BLaER1 treated with 17β-estradiol and CSF1 and Interleukin-3, amounts not matched to agents 10 nM and 100 nM (cell line): ENCODE data around the gene EIF4G3.

Experiments used
- H3K27ac ChIP-seq, 11 experiments: shearing (Covaris generic); formaldehyde crosslinking; 2 replicates each; pipeline ENCODE4 v1.8.1; 2022
- H3K27me3 ChIP-seq, 11 experiments: shearing (Covaris generic); formaldehyde crosslinking; 2 replicates each; pipeline ENCODE4 v1.8.1; 2022
- H3K36me3 ChIP-seq, 11 experiments: shearing (Covaris generic); formaldehyde crosslinking; 2 replicates each; pipeline ENCODE4 v1.8.1; 2022
- H3K4me1 ChIP-seq, 10 experiments: shearing (Covaris generic); formaldehyde crosslinking; 2 replicates each; pipeline ENCODE4 v1.8.1; 2022
- H3K4me2 ChIP-seq, 11 experiments: shearing (Covaris generic); formaldehyde crosslinking; 2 replicates each; pipeline ENCODE4 v1.8.1; 2022
- H3K4me3 ChIP-seq, 10 experiments: shearing (Covaris generic); formaldehyde crosslinking; 2 replicates each; pipeline ENCODE4 v1.8.1; 2022
- H3K9ac ChIP-seq, 11 experiments: shearing (Covaris generic); formaldehyde crosslinking; 2 replicates each; pipeline ENCODE4 v1.8.1; 2022
- H3K9me3 ChIP-seq, 11 experiments: shearing (Covaris generic); formaldehyde crosslinking; replicated peaks in 1 of 11; 2 replicates each; pipeline ENCODE4 v1.8.1; 2022
- H4K20me1 ChIP-seq, 11 experiments: shearing (Covaris generic); formaldehyde crosslinking; 2 replicates each; pipeline ENCODE4 v1.8.1; 2022
- Cebpa-rat ChIP-seq, 11 experiments: shearing (Covaris generic); IDR thresholded peaks; 2 replicates each; pipeline ENCODE4 v1.8.1; 2022

Gene EIF4G3

DNA sequence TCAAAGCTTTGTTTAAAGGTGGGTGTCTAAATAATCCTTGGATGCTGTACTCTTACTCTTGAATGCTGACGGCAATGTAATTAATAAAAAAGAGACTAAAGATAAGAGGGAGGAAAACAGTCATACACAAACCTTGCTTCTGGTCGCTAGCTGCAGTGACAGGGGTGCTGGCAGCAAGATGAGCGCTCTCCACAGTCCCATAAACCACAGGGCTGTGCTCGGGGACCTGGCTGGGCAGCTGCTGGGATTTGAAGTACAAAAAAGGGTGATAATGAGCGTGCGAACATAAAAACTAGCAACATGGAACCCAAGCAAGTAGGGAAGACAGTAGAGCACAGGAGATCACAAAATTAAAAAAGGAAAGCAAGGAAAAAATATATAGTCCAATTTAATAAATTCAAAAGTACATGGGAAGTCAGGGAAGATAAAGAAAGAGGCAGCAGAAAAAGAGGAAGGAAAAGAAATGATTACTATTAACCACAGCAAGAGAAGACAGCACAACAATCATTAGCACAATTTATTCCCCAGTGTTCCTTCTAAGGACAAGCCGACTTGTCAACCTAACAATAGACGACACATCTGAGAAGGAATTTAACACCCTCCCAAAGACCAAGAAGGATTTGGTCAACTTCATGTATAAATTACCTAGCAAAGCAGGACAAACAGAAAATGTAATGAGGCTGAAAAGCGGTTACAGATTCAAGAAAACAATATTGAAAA is 226.7 kb downstream of the EIF4G3 start:
- Histone ChIP-seq H3K4me3 (peak overlapping the region in 1 of 10 experiments; percentile 26; a peak in 1 of 20 replicates), H3K27ac (peak overlapping the region in 7 of 11 experiments; percentile 0 to 31 (median 25); a peak in 5 of 22 replicates), H3K9ac (peak overlapping the region in 3 of 11 experiments; percentile 0 to 43 (median 4); a peak in 1 of 22 replicates), H3K36me3 (peaks cover 23 to 67% (median 45%) of the 10 kb centered on the region in 11 experiments), H3K27me3 (no peaks in the 10 kb centered on the region), H4K20me1 (peaks cover 0 to 14% (median 5%) of the 10 kb centered on the region in 11 experiments; a peak in 5 of 22 replicates), H3K4me1 (peaks cover 16 to 29% (median 20%) of the 10 kb centered on the region in 10 experiments), H3K4me2 (peak overlapping the region; percentile 42 to 79 (median 62)), H3K9me3 (no peaks in the 10 kb centered on the region)
- TF ChIP-seq Cebpa-rat (IDR thresholded peaks at IDR 0.05) = no peak

DNA sequence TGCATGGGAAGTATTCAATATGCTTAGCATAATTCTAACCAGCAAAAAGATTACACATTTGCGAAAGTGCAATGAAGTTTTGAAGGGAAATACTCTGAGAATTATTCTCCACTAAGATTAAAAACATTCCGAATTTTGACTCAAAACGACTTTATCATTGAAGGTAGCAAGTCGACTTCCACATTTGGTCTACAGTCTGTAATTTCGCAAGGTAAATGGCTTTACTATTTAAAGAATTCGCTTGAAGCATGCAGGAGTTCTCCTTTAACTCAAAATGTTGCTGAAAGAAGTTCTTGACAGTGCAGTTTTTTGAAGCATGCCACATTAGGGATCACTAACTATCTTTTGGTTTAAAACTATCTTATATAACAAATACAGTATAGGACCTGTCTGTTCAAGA is 228.6 kb downstream of the EIF4G3 start:
- H3K9me3 ChIP-seq = no peaks in the 10 kb centered on the region
- H3K36me3 ChIP-seq = peaks cover 24 to 65% (median 49%) of the 10 kb centered on the region in 11 experiments
- H3K27me3 ChIP-seq = no peaks in the 10 kb centered on the region
- H3K4me1 ChIP-seq = peaks cover 16 to 29% (median 20%) of the 10 kb centered on the region in 10 experiments
- no peak for TF ChIP-seq Cebpa-rat (IDR thresholded peaks at IDR 0.05)
- H3K4me2 ChIP-seq = no peak overlapping the region
- H4K20me1 ChIP-seq = peaks cover 0 to 14% (median 5%) of the 10 kb centered on the region in 11 experiments; a peak in 5 of 22 replicates
- H3K9ac ChIP-seq = no peak overlapping the region
- no peak overlapping the region for H3K4me3 ChIP-seq
- H3K27ac ChIP-seq = no peak overlapping the region

DNA sequence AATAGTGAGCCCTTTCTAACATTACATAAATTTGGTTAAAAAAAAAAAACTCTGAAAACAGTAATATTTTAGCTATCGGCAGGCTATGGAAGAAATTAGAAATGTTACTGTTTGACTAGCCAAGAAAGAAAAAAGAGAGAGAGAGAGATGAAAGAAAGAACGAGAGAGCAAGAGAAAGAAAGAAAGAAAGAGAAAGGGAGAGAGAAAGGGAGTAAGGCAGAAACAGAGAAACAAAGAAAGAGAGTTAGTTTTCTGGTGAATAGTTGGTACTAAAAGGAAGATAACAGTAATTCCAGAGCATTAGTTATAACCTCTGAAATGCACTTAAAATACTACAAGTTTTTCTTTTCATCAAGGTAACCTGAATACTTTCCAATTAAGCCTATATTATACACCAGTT is 229.3 kb downstream of the EIF4G3 start:
- no peak overlapping the region for H3K27ac ChIP-seq
- H3K27me3 ChIP-seq = no peaks in the 10 kb centered on the region
- no peak overlapping the region for H3K9ac ChIP-seq
- H3K4me1 ChIP-seq = peaks cover 16 to 29% (median 20%) of the 10 kb centered on the region in 10 experiments
- no peaks in the 10 kb centered on the region for H3K9me3 ChIP-seq
- no peak for TF ChIP-seq Cebpa-rat (IDR thresholded peaks at IDR 0.05)
- H3K36me3 ChIP-seq = peaks cover 24 to 65% (median 46%) of the 10 kb centered on the region in 11 experiments
- no peak overlapping the region for H3K4me3 ChIP-seq
- H4K20me1 ChIP-seq = peaks cover 0 to 14% (median 5%) of the 10 kb centered on the region in 11 experiments; a peak in 5 of 22 replicates
- no peak overlapping the region for H3K4me2 ChIP-seq

DNA sequence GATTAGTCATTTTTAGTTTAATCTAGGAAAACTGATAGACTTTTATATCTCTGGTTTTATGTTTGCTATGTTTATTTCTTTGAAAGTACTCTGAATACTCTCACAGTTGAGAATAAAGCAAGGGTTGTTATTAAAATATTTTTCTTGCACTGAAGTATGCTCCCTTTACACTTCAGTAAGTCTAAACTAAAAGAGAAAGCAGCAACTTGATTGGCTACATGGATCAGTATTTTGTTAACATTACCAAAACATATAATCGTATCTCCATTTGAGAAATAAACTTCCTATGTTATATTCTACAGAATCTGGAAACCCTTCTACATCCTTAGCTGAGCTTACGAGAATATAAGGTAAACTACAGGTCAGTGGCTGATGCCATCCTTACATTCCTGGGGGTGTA is 240.1 kb downstream of the EIF4G3 start:
- Histone ChIP-seq H3K4me1 (peaks cover 17 to 23% (median 21%) of the 10 kb centered on the region in 10 experiments), H3K4me3 (no peak overlapping the region), H3K36me3 (peaks cover 26 to 75% (median 39%) of the 10 kb centered on the region in 11 experiments), H3K27ac (no peak overlapping the region), H3K9me3 (no peaks in the 10 kb centered on the region), H3K9ac (no peak overlapping the region), H3K27me3 (no peaks in the 10 kb centered on the region), H3K4me2 (no peak overlapping the region), H4K20me1 (peaks cover 0 to 9% (median 0%) of the 10 kb centered on the region in 11 experiments; a peak in 3 of 22 replicates)
- TF ChIP-seq Cebpa-rat (IDR thresholded peaks at IDR 0.05) = no peak

- Histone ChIP-seq H3K36me3 (peaks cover 22 to 74% (median 36%) of the 10 kb centered on the region in 11 experiments), H3K4me2 (no peak overlapping the region), H3K27ac (no peak overlapping the region)
Observed at GRCh38 chr1:20936216-20936615, 240.5 kb downstream of the EIF4G3 start.

DNA sequence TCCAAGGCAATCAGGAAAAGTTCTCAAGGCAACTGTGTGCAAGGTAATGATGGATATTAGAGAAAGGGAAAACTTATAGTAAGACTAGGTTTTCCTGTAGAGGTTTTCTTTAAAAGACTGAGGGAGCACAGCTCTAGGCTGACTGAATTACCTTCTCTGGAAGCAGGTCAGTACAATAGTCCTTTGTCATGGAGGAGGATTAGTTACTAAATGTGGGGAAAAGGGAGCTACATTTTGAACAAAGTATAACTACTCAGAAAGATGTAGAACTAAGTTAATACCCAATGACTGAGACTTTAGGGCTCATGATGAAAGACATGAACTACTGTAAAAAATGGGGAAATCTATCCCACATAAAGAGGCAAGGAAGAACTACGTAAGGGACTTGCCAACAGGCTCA is 241.0 kb downstream of the EIF4G3 start:
- H3K36me3 ChIP-seq = peaks cover 18 to 74% (median 31%) of the 10 kb centered on the region in 11 experiments; a peak in 21 of 22 replicates
- TF ChIP-seq Cebpa-rat (IDR thresholded peaks at IDR 0.05) = no peak

More at GRCh38 chr1:20936216-20936615, 240.5 kb downstream of the EIF4G3 start:
- Histone ChIP-seq H3K9ac (no peak overlapping the region), H3K4me1 (peaks cover 17 to 25% (median 23%) of the 10 kb centered on the region in 10 experiments), H3K27me3 (no peaks in the 10 kb centered on the region), H3K9me3 (no peaks in the 10 kb centered on the region), H3K4me3 (no peak overlapping the region), H4K20me1 (peaks cover 0 to 9% (median 0%) of the 10 kb centered on the region in 11 experiments; a peak in 3 of 22 replicates)
- no peak for TF ChIP-seq Cebpa-rat (IDR thresholded peaks at IDR 0.05)

DNA sequence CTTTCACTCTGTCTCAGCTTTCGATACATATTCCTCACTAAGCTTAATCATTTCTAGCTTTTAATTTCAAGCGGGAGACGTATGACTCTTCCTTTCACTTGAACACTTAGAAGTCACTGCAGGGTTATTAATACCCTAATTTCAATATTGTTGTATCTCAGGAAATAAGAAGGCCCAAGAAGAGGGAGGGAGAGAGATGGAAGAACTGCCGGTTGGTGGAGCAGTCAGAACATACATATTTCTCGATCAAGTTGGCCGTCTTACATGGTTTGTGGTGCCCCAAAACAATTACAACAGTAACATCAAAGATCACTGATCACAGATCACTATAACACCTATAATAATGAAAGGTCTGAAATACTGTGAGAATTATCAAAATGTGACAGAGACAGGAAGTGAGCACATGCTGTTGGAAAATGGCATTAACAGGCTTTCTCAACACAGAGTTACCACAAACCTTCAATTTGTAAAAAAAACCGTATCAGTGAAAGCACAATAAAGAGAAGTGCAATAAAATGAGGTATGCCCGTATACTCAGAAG is 244.2 kb downstream of the EIF4G3 start:
- Histone ChIP-seq H3K27me3 (no peaks in the 10 kb centered on the region), H3K36me3 (peaks cover 5 to 57% (median 32%) of the 10 kb centered on the region in 11 experiments; a peak in 18 of 22 replicates), H3K9ac (peak overlapping the region in 7 of 11 experiments; percentile 5 to 55 (median 31); a peak in 8 of 22 replicates), H3K4me2 (peak overlapping the region; percentile 31 to 79 (median 60)), H3K4me1 (peaks cover 21 to 37% (median 31%) of the 10 kb centered on the region in 10 experiments), H4K20me1 (peaks cover 0 to 5% (median 0%) of the 10 kb centered on the region in 11 experiments; a peak in 2 of 22 replicates), H3K27ac (peak overlapping the region; percentile 3 to 58 (median 51); a peak in 17 of 22 replicates), H3K4me3 (no peak overlapping the region; a peak in 1 of 20 replicates), H3K9me3 (no peaks in the 10 kb centered on the region)
- no peak for TF ChIP-seq Cebpa-rat (IDR thresholded peaks at IDR 0.05)

More for the DNA sequence above, 241.0 kb downstream of the EIF4G3 start:
- H4K20me1 ChIP-seq = peaks cover 0 to 9% (median 0%) of the 10 kb centered on the region in 11 experiments; a peak in 3 of 22 replicates
- H3K9me3 ChIP-seq = no peaks in the 10 kb centered on the region
- no peaks in the 10 kb centered on the region for H3K27me3 ChIP-seq
- H3K4me1 ChIP-seq = peaks cover 17 to 29% (median 23%) of the 10 kb centered on the region in 10 experiments
- no peak overlapping the region for H3K27ac ChIP-seq
- no peak overlapping the region for H3K9ac ChIP-seq
- no peak overlapping the region for H3K4me3 ChIP-seq
- no peak overlapping the region for H3K4me2 ChIP-seq

- Histone ChIP-seq H3K9ac (peak overlapping the region in 7 of 11 experiments; percentile 5 to 55 (median 31); a peak in 8 of 22 replicates), H3K4me1 (peaks cover 21 to 37% (median 31%) of the 10 kb centered on the region in 10 experiments), H3K9me3 (no peaks in the 10 kb centered on the region), H4K20me1 (peaks cover 0 to 5% (median 0%) of the 10 kb centered on the region in 11 experiments; a peak in 2 of 22 replicates), H3K27me3 (no peaks in the 10 kb centered on the region), H3K4me2 (peak overlapping the region; percentile 31 to 79 (median 60)), H3K4me3 (no peak overlapping the region; a peak in 1 of 20 replicates), H3K27ac (peak overlapping the region; percentile 3 to 58 (median 51); a peak in 16 of 22 replicates), H3K36me3 (peaks cover 5 to 56% (median 32%) of the 10 kb centered on the region in 11 experiments; a peak in 18 of 22 replicates)
- no peak for TF ChIP-seq Cebpa-rat (IDR thresholded peaks at IDR 0.05)
Observed at GRCh38 chr1:20931930-20932436, 244.7 kb downstream of the EIF4G3 start.
